HG03521 (cell line): ENCODE data around the gene ZCWPW1.
A peak's percentile ranks its signal among the peaks of the same experiment; 100 is the strongest.
"Not testable (repeated sequence)": the region's sequence is repeated elsewhere in the genome, so short reads cannot be mapped to it uniquely, and the experiment has no call there.

Source experiments
- ATAC-seq: cut with Tn5 transposase; IDR thresholded peaks from one replicate; pipeline ENCODE4 v1.9.1; 2021; ENCODE audit warnings: mild to moderate bottlenecking, moderate library complexity; ENCODE audit not compliant: unreplicated experiment

Gene ZCWPW1

DNA sequence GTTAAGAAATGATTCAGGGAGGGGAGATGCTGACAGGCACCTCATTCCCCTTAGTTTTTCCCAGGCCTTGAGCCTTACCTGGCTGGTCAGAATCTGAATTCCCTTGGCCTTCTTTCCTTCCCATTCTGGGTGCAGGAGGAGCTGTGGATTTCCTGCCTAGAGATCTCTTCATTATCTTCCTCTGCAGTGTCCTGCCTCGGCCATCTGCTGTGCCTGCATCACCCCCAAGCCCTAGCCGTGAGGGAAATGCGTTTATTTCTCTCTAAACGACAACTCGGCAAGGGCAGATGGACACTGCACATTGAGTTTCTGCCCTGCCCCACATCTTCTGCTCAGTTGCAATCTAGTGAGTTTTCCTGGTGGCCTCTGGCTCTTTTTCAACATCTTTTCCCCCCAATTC is 26.7 kb downstream of the ZCWPW1 start:
- no peak for ATAC-seq

DNA sequence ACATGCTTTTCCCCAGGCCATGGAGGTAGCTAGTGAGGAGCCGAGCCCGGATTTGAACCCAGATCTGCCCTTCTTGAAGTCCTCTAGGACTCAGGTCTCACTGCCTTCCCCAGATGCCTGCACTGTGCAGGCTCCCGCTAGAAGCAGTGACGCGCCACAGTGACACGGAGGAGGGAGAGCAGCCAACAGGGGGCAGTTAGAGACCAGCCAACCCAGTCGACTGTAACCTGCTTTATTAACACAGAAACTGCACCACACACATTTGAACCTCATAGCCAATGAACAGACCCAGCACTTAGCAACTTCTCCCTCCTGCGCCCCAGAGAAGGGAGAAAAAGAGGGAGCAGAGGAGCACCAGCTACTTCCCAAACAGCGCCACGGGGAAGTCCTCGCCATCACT is 27.8 kb downstream of the ZCWPW1 start:
- no peak for ATAC-seq

GRCh38 chr7:100400041-100400440 is 28.5 kb downstream of the ZCWPW1 start:
- no peak for ATAC-seq

GRCh38 chr7:100398239-100398638 is 30.3 kb downstream of the ZCWPW1 start:
- no peak for ATAC-seq

- ATAC-seq, result no peak
Observed at GRCh38 chr7:100397315-100398081, 31.0 kb downstream of the ZCWPW1 start.

DNA sequence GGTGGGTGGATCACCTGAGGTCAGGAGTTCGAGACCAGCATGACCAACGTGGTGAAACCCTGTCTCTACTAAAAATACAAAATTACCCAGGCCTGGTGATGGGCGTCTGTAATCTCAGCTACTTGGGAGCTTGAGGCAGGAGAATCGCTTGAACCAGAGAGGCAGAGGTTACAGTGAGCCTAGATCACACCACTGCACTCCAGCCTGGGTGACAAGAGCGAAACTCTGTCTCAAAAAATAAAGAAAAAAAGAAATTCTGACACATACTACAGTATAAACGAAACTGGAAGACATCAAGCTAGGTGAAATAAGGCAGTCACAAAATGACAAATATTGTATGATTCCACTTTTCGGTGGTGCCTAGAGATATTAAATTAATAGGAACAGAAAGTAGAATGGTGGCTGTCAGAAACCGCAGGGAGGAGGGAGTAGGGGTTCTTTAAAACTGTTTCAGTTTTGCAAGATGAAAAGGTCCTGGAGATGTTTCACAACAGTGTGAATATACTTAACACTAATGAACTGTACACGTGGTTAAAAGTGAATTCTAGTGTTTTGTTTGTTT is 32.0 kb downstream of the ZCWPW1 start:
- peak; percentile 60 for ATAC-seq

- no peak for ATAC-seq
Observed at GRCh38 chr7:100394077-100394476, 34.4 kb downstream of the ZCWPW1 start.

GRCh38 chr7:100393233-100393905 is 35.1 kb downstream of the ZCWPW1 start:
- ATAC-seq, result no peak

DNA sequence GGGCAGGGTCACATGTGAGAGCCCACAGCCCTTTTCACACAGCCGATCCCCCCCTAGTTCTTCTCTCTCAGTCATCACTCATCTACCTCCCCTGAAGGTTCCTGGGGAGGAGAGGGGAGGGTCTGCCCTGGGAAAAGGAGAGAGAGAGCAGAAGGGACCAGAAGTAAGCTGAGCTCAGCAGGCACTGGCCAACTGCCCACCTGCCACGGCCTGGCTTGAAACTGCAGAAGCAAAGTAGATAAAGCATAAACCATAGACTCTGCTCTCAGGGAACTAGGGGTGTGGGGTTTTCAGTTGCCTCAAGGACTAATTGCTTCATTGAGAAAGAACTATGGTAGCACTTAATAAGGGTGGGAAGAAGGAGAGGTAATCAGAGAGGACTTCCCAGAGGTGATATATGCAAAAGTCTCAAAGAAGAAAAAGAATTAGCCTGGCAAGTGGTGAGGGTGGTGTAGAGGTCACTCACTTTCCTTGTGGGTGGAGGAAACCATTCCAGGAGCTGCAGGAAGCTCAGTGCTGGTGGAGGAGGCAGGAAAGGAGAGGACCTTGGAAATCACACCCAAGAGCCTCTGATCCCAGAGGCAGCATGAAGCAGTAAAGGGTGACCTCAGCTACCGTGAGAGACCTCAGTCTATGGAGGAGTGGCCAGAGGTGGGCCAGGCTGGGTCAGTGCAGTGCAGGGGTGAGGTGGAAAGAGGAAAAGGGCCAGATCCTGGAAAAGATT is 38.1 kb downstream of the ZCWPW1 start:
- ATAC-seq, result no peak

DNA sequence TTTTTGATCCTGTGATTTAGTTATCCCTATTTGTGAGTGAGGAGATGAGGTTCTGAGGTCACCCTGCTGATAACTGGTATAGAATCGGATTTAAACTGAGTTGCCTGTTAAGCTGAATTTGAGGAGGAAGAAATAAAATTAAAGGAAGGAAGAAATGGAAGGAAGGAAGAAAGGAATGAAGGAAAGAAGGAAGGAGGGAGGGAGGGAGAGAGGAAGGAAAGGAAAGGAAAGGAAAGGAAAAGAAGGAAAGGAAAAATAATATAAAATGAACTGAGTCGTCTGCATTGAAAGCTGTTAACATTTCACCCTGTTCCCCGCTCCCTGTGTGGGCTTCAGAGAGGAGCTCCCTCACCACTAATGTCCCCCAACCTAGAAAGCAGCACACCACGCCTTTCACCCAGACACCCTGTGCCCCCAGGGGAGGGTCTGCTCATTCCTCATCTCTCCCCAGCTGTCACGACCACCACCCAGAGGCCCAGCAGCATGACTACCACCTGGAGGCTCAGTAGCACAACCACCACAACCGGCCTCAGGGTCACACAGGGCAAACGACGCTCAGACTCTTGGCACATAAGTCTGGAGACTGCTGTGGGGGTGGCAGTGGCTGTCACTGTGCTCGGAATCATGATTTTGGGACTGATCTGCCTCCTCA is 38.9 kb downstream of the ZCWPW1 start:
- no peak for ATAC-seq

- no peak for ATAC-seq
Observed at GRCh38 chr7:100387695-100388094, 40.8 kb downstream of the ZCWPW1 start.

- no peak for ATAC-seq
Observed at GRCh38 chr7:100386940-100387339, 41.6 kb downstream of the ZCWPW1 start.

GRCh38 chr7:100384628-100385294 is 43.7 kb downstream of the ZCWPW1 start:
- no peak for ATAC-seq

DNA sequence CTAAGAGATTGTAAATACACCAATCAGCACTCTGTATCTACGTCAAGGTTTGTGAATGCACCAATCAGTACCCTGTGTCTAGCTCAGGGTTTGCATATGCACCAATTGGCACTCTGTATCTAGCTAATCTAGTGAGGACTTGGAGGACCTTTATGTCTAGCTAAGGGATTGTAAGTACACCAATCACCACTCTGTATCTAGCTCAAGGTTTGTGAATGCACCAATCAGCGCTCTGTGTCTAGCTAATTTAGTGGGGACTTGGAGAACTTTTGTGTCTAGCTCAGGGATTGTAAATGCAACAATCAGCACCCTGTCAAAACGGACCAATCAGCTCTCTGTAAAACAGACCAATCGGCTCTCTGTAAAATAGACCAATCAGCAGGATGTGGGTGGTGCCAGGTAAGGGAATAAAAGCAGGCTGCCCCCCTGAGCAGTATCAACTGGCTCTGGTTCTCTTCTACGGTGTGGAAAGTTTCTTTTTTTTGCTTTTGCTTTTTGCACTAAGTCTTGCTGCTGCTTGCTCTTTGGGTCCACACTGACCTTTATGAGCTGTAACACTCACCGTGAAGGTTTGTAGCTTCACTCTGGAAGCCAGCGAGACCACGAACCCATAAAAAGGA is 46.2 kb downstream of the ZCWPW1 start:
- not testable (repeated sequence) for ATAC-seq

GRCh38 chr7:100381531-100382233 is 46.8 kb downstream of the ZCWPW1 start:
- ATAC-seq, result not testable (repeated sequence)

GRCh38 chr7:100380196-100380595 is 48.3 kb downstream of the ZCWPW1 start:
- no peak for ATAC-seq

DNA sequence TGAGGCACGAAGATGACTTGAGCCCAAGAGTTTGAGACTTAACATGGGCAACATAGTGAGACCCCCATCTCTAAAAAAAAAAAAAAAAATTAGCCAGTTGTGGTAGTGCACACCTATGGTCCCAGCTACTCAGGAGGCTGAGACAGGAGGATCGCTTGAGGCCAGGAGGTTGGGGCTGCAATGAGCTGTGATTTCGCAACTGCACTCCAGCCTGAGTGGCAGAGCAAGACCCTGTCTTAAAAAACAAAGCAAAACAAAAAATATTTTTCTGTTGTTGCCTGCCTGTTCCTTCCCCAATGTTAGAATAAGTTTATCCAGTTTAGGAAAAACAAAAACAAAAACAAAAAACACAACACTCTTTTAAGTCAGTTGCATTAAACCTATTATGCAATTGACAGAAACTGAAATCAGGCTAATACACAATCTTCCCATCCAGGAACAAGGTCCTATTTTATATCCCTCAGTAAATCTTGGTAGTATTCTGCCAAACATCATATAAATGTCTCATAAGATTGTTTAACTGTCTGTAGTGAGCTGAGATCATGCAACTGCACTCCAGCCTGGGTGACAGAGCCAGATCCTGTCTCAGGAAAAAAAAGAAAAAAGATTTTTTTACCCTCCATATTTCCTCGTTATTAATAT is 50.3 kb downstream of the ZCWPW1 start:
- no peak for ATAC-seq

DNA sequence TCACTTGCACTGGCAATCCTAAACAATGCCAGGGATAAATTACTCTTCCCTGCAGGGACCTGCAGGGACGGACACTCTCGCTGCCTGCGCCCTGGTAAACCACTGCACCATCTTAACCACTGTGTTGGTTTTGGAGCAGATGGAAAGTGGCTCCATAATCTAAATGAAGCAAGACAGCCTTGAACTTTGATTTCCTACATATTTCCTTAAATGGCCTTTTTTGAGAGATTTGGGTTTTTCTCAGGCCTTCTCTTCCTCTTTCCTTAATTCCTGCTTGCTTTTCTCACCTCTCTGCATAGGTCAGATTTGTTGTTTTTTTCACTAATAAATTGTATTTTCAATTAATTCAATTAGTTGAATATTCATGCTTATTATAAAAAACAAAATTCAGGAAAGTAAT is 52.4 kb downstream of the ZCWPW1 start:
- no peak for ATAC-seq

GRCh38 chr7:100374601-100375000 is 53.9 kb downstream of the ZCWPW1 start:
- ATAC-seq, result no peak
